Heart left ventricle (tissue), 13 donors: ENCODE results near the gene FAM168B.

ENCODE experiments used
- POLR2A ChIP-seq, 2 donors: fragments of 450-650 bp; IDR thresholded peaks; one replicate each; pipeline ENCODE4 v1.6.1; 2017; ENCODE audit warnings: antibody characterized with exemption in 2 of 2, mild to moderate bottlenecking in 2 of 2, moderate library complexity in 2 of 2
- TF ChIP-seq, protein P1 (sequence below), 12 donors: fragments of 200-600 bp; sonication (generic) in 4 of 12; IDR thresholded peaks; one replicate each; pipeline versions ENCODE4 v1.5.0 to v1.8.0; 2018 to 2022; ENCODE audit warnings: antibody characterized with exemption in 12 of 12, mild to moderate bottlenecking in 5 of 12
- donor health status: ischemic (EF 13 %, LVEDD 7.1; RV severe dilation, severe dysfunction).
- donor health status: DM: no; HTN: yes; CAD: no.
- donor health status: DM: no; HTN: no; CAD: no.
- donor health status: ischemic (EF 25% LVEDD 6.9; RV normal size, moderate dysfunction).
- donor health status: ischemic (EF 25% LVEDD 5.7; RV mildly dilated, moderate dysfunction).
- donor health status: ischemic (EF 35%, LVEDD 5.7; RV mildly dilated, moderate dysfunction).
- donor health status: nonischemic (EF 11% LVEDD 7.7; RV severe dilation, severe dysfunction).
- donor health status: DM: yes; HTN: yes; CAD: no.
- donor health status: PGD.
- donor health status: ischemic (EF 29% LVEDD 5.4; RV normal size, mild dysfunction).
- donor health status: nonischemic (EF 23%, LVEDD 6.1; RV moderate dilation, normal function).

DNA sequence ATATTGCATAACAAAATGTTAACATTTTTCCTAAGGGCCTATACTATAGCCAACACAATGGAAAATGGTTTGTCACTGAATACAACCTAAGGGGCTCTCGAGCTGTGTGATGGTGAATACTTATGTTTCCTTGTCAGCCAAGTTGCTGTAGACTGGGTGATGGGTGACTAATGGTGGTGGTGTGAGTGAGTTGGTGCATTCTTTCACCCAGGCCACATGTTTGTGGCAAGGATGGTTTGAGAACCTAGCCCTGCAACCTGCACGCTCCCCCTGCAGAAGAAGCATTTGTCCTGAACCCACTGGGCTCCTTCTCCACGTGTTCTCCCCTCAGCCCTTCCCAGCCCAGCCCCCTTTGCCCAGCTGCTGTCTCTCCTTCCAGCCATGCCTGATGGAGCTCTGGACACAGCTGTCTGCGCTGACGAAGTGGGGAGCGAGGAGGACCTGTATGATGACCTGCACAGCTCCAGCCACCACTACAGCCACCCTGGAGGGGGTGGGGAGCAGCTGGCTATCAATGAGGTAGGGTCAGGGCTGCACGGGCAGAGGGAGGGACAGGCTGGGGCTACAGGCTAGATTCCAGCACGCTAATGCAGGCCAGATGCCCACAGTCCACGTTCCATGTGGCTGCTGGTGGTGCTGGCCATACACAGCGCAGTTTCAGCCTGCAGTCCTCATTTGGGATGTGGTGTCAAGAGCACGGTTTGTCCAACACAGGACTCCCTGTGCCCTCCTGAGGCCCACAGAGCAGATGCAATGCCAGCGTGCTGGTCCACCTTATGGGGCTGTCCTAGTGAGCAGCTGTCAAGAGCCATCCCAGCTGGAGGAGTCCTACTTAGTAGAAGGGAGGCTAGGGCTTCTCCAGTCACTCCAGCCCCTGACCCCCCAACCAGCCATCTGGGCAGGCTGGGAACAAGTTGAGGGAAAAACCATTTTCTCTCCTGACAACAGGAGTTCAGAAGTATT is 65.4 kb downstream of the FAM168B start:
- TF ChIP-seq, protein P1, sequence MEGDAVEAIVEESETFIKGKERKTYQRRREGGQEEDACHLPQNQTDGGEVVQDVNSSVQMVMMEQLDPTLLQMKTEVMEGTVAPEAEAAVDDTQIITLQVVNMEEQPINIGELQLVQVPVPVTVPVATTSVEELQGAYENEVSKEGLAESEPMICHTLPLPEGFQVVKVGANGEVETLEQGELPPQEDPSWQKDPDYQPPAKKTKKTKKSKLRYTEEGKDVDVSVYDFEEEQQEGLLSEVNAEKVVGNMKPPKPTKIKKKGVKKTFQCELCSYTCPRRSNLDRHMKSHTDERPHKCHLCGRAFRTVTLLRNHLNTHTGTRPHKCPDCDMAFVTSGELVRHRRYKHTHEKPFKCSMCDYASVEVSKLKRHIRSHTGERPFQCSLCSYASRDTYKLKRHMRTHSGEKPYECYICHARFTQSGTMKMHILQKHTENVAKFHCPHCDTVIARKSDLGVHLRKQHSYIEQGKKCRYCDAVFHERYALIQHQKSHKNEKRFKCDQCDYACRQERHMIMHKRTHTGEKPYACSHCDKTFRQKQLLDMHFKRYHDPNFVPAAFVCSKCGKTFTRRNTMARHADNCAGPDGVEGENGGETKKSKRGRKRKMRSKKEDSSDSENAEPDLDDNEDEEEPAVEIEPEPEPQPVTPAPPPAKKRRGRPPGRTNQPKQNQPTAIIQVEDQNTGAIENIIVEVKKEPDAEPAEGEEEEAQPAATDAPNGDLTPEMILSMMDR (IDR thresholded peaks at IDR 0.05): no peak
- TF ChIP-seq POLR2A (IDR thresholded peaks at IDR 0.05): no peak
